Stimulated activated naive CD8-positive, alpha-beta T cell treated with anti-CD3 and anti-CD28 coated beads, Interleukin-15, amount 100 ng/mL, for 72 hours (primary cell): ENCODE results near the gene SLC24A3.

Experiments
- ATAC-seq: fragments of 150-1000 bp; cut with Tn5 transposase; 2 replicates; pipeline ENCODE4 v1.10.0; 2021; ENCODE audit warnings: mild to moderate bottlenecking, moderate library complexity
- DNase-seq, 2 donors: peaks; one replicate each; pipeline ENCODE4 v3.0.0; 2021 to 2022
- H3K27ac Mint-ChIP-seq, 2 donors: one replicate each; pipeline ENCODE4 v1.8.0; 2022; ENCODE audit warnings: mild to moderate bottlenecking in 2 of 2, mixed read lengths in 2 of 2, moderate library complexity in 2 of 2
- H3K27me3 Mint-ChIP-seq: one replicate; pipeline ENCODE4 v1.8.0; 2022; ENCODE audit warnings: mixed read lengths
- H3K4me1 Mint-ChIP-seq: one replicate; pipeline ENCODE4 v1.8.0; 2022; ENCODE audit warnings: mild to moderate bottlenecking, mixed read lengths
- H3K4me3 Mint-ChIP-seq, 2 donors: one replicate each; pipeline ENCODE4 v1.8.0; 2022; ENCODE audit warnings: mild to moderate bottlenecking in 2 of 2, mixed read lengths in 2 of 2, moderate library complexity in 1 of 2
- H3K9me3 Mint-ChIP-seq, 2 donors: one replicate each; pipeline ENCODE4 v1.8.0; 2022; ENCODE audit warnings: mixed read lengths in 2 of 2

SLC24A3 gene

GRCh38 chr20:19392344-19393130 is 180.1 kb downstream of the SLC24A3 start:
- H3K27ac Mint-ChIP-seq, result no peak overlapping the region
- ATAC-seq (no peak), DNase-seq (no peak)
- no peaks in the 10 kb centered on the region for H3K27me3 Mint-ChIP-seq
- no peaks in the 10 kb centered on the region for H3K4me1 Mint-ChIP-seq
- H3K4me3 Mint-ChIP-seq, result no peak overlapping the region
- H3K9me3 Mint-ChIP-seq, result peaks cover 18 to 23% of the 10 kb centered on the region in 2 donors

GRCh38 chr20:19396460-19397081 is 184.1 kb downstream of the SLC24A3 start:
- Mint-ChIP-seq H3K4me1 (no peaks in the 10 kb centered on the region), H3K4me3 (no peak overlapping the region), H3K27ac (no peak overlapping the region), H3K27me3 (no peaks in the 10 kb centered on the region), H3K9me3 (peaks cover 23 to 24% of the 10 kb centered on the region in 2 donors)
- DNase-seq, result no peak
- no peak for ATAC-seq

DNA sequence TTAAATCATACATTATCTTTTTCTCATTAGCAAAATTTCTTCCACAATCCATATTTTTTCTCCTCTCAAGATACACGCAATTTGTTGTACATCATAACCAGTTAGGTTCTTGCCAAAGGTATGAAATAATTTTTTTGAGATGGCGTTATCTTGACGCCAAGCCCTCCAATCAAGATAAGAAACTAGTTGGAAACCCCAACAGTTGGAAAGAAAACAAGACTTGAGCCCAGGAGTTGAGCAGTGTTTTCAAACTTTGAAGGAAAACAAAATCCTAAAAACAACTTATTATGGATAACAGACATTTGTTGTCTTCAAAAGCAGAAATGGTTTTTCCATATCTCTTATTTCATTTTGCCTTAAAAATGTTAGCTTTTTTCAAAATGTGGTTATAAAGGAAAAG is 184.8 kb downstream of the SLC24A3 start:
- H3K27ac Mint-ChIP-seq, result no peak overlapping the region
- H3K4me3 Mint-ChIP-seq, result no peak overlapping the region
- ATAC-seq, result no peak
- no peak for DNase-seq
- H3K4me1 Mint-ChIP-seq, result no peaks in the 10 kb centered on the region
- peaks cover 23 to 24% of the 10 kb centered on the region in 2 donors for H3K9me3 Mint-ChIP-seq
- no peaks in the 10 kb centered on the region for H3K27me3 Mint-ChIP-seq

GRCh38 chr20:19397666-19398065 is 185.2 kb downstream of the SLC24A3 start:
- no peaks in the 10 kb centered on the region for H3K4me1 Mint-ChIP-seq
- H3K27ac Mint-ChIP-seq, result no peak overlapping the region
- no peaks in the 10 kb centered on the region for H3K27me3 Mint-ChIP-seq
- no peak overlapping the region for H3K4me3 Mint-ChIP-seq
- ATAC-seq (no peak), DNase-seq (no peak)
- peaks cover 23 to 24% of the 10 kb centered on the region in 2 donors for H3K9me3 Mint-ChIP-seq

- H3K4me3 Mint-ChIP-seq, result no peak overlapping the region
- DNase-seq (no peak), ATAC-seq (no peak)
- H3K27me3 Mint-ChIP-seq, result peaks cover 1% of the 10 kb centered on the region
- H3K9me3 Mint-ChIP-seq, result peaks cover 17% of the 10 kb centered on the region in 2 donors
- no peak overlapping the region for H3K27ac Mint-ChIP-seq
- H3K4me1 Mint-ChIP-seq, result no peaks in the 10 kb centered on the region
Observed at GRCh38 chr20:19401096-19401495, 188.7 kb downstream of the SLC24A3 start.

DNA sequence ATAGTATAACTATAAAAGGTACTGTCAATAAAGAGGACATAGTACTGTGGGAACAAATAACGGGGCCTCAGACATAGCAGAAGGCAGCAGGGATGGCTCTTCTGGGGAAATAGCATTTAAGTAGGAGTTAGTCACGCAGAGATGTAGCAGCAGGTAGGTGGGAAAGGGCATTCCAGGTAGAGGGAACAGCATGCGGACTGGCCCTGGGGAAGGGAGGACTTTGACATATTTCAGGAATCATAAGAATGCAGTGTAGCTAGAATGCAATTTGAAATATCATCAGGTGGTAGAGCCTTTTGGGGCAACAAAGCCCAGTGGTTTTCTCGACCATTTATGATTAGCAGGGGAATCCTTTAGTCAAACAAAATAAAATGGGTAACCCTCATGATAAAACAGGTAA is 191.1 kb downstream of the SLC24A3 start:
- no peak overlapping the region for H3K27ac Mint-ChIP-seq
- DNase-seq (no peak), ATAC-seq (no peak)
- H3K4me3 Mint-ChIP-seq, result no peak overlapping the region
- no peaks in the 10 kb centered on the region for H3K4me1 Mint-ChIP-seq
- peaks cover 17 to 18% of the 10 kb centered on the region in 2 donors for H3K9me3 Mint-ChIP-seq
- peaks cover 14% of the 10 kb centered on the region for H3K27me3 Mint-ChIP-seq

DNA sequence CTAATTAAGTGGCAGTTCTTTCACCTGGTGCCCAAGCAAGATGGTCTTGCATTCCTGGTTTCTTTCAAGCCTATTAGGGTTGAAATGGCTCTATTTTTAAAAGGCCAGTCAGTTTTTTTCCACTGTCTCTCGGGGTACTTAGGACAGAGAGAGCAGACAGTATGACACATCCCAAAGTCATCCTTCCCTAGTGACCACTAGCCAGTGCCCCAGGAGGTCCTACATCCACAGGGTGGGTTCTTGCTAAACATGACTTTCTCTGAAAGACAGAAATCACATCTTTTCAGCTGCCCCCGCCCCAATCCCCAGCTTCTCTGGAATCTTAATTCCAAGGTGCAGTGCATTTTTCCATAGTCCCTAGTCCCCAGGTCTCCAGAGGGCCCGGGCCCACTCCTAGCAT is 192.4 kb downstream of the SLC24A3 start:
- Mint-ChIP-seq H3K4me1 (no peaks in the 10 kb centered on the region), H3K27me3 (peaks cover 22% of the 10 kb centered on the region)

DNA sequence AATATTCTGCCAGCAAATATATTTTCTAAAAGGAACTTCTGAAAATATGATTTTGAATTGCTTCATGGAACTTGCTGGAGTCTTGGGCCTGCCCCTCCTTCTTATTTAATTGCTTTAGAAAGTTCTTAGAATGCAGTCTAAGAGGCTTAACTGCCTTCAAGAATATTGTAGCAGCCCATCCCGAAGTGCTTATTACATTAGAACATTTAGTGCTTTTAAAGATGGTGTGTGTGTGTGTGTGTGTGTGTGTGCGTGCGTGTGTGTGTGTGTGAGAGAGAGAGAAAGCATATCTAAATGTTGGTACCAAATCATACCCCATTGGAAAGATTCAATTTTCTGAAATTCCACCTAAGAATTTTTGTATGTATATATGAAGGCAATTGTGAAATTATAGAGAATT is 193.5 kb downstream of the SLC24A3 start:
- Mint-ChIP-seq H3K9me3 (peaks cover 0 to 7% of the 10 kb centered on the region in 2 donors), H3K27ac (no peak overlapping the region), H3K4me1 (no peaks in the 10 kb centered on the region), H3K27me3 (peaks cover 22% of the 10 kb centered on the region), H3K4me3 (no peak overlapping the region)
- DNase-seq (no peak), ATAC-seq (no peak)

More for the DNA sequence above, 192.4 kb downstream of the SLC24A3 start:
- Mint-ChIP-seq H3K9me3 (peaks cover 6 to 17% of the 10 kb centered on the region in 2 donors), H3K27ac (no peak overlapping the region), H3K4me3 (no peak overlapping the region)
- ATAC-seq (no peak), DNase-seq (no peak)

DNA sequence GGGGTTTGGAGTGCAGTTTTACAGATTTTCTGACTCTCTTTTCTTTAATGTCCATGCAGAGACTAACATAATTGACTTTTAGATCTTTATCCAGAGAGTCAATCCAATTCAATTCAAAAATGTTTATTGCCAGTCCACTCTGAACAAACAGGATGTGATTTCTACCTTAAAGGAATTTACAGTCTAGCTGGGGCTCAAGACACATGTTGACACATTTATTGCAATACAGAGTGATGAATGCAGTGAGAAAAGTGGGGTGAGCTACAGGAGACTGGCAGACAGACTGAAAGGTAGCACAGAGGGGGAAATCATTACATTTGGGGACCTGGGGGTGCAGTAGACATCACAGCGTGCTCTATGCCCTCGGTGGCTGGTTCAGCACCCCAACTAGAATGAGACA is 193.9 kb downstream of the SLC24A3 start:
- DNase-seq, result no peak
- Mint-ChIP-seq H3K4me3 (no peak overlapping the region), H3K27ac (no peak overlapping the region), H3K27me3 (peaks cover 22% of the 10 kb centered on the region), H3K4me1 (no peaks in the 10 kb centered on the region), H3K9me3 (peaks cover 0 to 7% of the 10 kb centered on the region in 2 donors)
- ATAC-seq, result no peak

DNA sequence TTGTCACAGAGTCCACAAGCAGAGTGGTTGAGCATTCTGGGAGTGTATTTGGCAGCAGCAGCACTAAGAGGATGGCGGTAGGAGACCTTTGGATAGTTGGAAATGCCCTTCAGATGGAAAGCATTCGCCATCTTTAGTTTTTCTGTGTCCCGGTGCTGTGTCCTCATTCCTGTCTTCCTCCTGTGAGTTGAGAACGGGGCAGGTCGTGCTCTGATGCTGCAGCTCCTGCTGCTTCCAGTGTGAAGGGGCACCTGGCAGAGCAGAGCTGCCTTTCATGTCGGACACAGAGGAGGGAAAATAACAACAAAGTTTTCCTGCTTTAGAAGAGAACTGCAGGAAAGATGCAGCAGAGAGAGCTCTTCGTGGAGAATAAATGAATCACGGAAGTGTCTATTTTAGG is 194.8 kb downstream of the SLC24A3 start:
- DNase-seq (no peak), ATAC-seq (no peak)
- H3K9me3 Mint-ChIP-seq, result peaks cover 0 to 7% of the 10 kb centered on the region in 2 donors
- no peaks in the 10 kb centered on the region for H3K4me1 Mint-ChIP-seq
- no peak overlapping the region for H3K4me3 Mint-ChIP-seq
- H3K27me3 Mint-ChIP-seq, result peaks cover 22% of the 10 kb centered on the region
- H3K27ac Mint-ChIP-seq, result no peak overlapping the region

GRCh38 chr20:19407736-19408135 is 195.3 kb downstream of the SLC24A3 start:
- ATAC-seq (no peak), DNase-seq (no peak)
- Mint-ChIP-seq H3K27ac (no peak overlapping the region), H3K27me3 (peaks cover 22% of the 10 kb centered on the region), H3K4me3 (no peak overlapping the region), H3K9me3 (peaks cover 0 to 7% of the 10 kb centered on the region in 2 donors), H3K4me1 (no peaks in the 10 kb centered on the region)

DNA sequence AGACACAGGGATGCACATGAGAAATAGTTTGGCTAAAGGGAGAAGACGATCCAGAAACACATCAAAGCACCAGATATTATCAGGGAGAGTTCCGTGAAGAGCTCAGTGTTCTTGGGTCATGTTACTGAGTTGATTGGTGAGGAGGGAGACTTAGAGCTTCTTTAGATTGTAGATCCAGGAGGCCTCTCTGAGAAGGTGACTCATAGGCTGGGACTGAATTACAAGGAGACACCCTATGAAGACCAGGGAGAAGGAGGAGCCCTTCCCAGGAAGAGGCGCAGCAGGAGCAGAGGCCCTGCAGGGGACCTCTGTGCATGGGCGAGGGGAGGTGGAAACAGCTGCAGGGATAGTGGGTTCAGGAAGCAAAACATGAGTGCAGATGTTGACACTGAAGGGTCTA is 196.5 kb downstream of the SLC24A3 start:
- Mint-ChIP-seq H3K9me3 (peaks cover 0 to 7% of the 10 kb centered on the region in 2 donors), H3K4me3 (no peak overlapping the region), H3K27me3 (peaks cover 22% of the 10 kb centered on the region), H3K27ac (no peak overlapping the region), H3K4me1 (no peaks in the 10 kb centered on the region)
- DNase-seq (no peak), ATAC-seq (no peak)

GRCh38 chr20:19411811-19412210 is 199.4 kb downstream of the SLC24A3 start:
- H3K4me3 Mint-ChIP-seq, result no peak overlapping the region
- ATAC-seq, result no peak

GRCh38 chr20:19412254-19412653 is 199.8 kb downstream of the SLC24A3 start:
- H3K4me1 Mint-ChIP-seq, result no peaks in the 10 kb centered on the region
- no peak overlapping the region for H3K4me3 Mint-ChIP-seq
- DNase-seq (no peak), ATAC-seq (no peak)
- peaks cover 0 to 17% of the 10 kb centered on the region in 2 donors for H3K9me3 Mint-ChIP-seq
- peaks cover 17% of the 10 kb centered on the region for H3K27me3 Mint-ChIP-seq
- H3K27ac Mint-ChIP-seq, result peak overlapping the region in 1 of 2 donors; percentile 22

More at GRCh38 chr20:19411811-19412210, 199.4 kb downstream of the SLC24A3 start:
- peaks cover 0 to 12% of the 10 kb centered on the region in 2 donors for H3K9me3 Mint-ChIP-seq
- no peaks in the 10 kb centered on the region for H3K4me1 Mint-ChIP-seq
- H3K27me3 Mint-ChIP-seq, result peaks cover 19% of the 10 kb centered on the region
- no peak for DNase-seq
- no peak overlapping the region for H3K27ac Mint-ChIP-seq

DNA sequence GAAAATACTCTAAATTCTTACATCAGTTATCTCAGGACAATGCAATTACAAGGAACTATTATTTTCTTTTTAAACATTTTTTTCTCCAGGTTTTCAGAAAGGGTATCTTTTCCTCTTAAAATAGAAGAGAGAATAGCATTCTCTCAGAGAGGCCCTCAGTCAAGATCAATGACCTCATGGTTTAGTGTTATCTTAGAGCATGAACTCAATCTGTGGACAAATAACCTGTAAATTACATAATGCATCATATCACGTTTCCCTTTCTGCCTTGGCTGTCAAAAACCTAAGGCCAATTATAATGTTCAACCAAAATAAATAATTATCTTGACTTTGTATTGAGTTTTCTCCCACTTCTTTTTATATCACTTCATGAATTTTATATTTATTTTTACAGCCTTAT is 202.2 kb downstream of the SLC24A3 start:
- no peak overlapping the region for H3K27ac Mint-ChIP-seq
- peaks cover 0 to 12% of the 10 kb centered on the region in 2 donors for H3K9me3 Mint-ChIP-seq
- no peak overlapping the region for H3K4me3 Mint-ChIP-seq
- H3K27me3 Mint-ChIP-seq, result peaks cover 7% of the 10 kb centered on the region
- no peak for DNase-seq
- no peak for ATAC-seq
- H3K4me1 Mint-ChIP-seq, result no peaks in the 10 kb centered on the region

GRCh38 chr20:19415786-19416185 is 203.3 kb downstream of the SLC24A3 start:
- Mint-ChIP-seq H3K27me3 (peaks cover 7% of the 10 kb centered on the region), H3K4me3 (no peak overlapping the region), H3K9me3 (peaks cover 0 to 12% of the 10 kb centered on the region in 2 donors), H3K27ac (no peak overlapping the region), H3K4me1 (no peaks in the 10 kb centered on the region)
- no peak for ATAC-seq
- DNase-seq, result no peak
